GM12875 (cell line): ENCODE data around the gene FAM222A.

Experiments used
- H3K4me3 ChIP-seq: one replicate; pipeline ENCODE4 v1.5.1; 2011; ENCODE audit warnings: low read depth, low read length, control low read depth
- TF ChIP-seq, protein P1 (sequence below): IDR thresholded peaks from 2 replicates; pipeline ENCODE4 v1.5.1; 2011; ENCODE audit warnings: low read depth, mild to moderate bottlenecking, control low read depth, inconsistent platforms, low read length, moderate library complexity, borderline replicate concordance; ENCODE audit not compliant: insufficient read depth

Gene FAM222A

GRCh38 chr12:109717390-109718357 is 4.0 kb downstream of the FAM222A start:
- no peak overlapping the region for H3K4me3 ChIP-seq
- TF ChIP-seq, protein P1, sequence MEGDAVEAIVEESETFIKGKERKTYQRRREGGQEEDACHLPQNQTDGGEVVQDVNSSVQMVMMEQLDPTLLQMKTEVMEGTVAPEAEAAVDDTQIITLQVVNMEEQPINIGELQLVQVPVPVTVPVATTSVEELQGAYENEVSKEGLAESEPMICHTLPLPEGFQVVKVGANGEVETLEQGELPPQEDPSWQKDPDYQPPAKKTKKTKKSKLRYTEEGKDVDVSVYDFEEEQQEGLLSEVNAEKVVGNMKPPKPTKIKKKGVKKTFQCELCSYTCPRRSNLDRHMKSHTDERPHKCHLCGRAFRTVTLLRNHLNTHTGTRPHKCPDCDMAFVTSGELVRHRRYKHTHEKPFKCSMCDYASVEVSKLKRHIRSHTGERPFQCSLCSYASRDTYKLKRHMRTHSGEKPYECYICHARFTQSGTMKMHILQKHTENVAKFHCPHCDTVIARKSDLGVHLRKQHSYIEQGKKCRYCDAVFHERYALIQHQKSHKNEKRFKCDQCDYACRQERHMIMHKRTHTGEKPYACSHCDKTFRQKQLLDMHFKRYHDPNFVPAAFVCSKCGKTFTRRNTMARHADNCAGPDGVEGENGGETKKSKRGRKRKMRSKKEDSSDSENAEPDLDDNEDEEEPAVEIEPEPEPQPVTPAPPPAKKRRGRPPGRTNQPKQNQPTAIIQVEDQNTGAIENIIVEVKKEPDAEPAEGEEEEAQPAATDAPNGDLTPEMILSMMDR, result no peak

- TF ChIP-seq, protein P1, result no peak
- no peak overlapping the region for H3K4me3 ChIP-seq
Measured at GRCh38 chr12:109718390-109718789, 4.8 kb downstream of the FAM222A start.

- no peak overlapping the region for H3K4me3 ChIP-seq
- TF ChIP-seq, protein P1, result no peak
Measured at GRCh38 chr12:109719123-109720022, 5.7 kb downstream of the FAM222A start.

DNA sequence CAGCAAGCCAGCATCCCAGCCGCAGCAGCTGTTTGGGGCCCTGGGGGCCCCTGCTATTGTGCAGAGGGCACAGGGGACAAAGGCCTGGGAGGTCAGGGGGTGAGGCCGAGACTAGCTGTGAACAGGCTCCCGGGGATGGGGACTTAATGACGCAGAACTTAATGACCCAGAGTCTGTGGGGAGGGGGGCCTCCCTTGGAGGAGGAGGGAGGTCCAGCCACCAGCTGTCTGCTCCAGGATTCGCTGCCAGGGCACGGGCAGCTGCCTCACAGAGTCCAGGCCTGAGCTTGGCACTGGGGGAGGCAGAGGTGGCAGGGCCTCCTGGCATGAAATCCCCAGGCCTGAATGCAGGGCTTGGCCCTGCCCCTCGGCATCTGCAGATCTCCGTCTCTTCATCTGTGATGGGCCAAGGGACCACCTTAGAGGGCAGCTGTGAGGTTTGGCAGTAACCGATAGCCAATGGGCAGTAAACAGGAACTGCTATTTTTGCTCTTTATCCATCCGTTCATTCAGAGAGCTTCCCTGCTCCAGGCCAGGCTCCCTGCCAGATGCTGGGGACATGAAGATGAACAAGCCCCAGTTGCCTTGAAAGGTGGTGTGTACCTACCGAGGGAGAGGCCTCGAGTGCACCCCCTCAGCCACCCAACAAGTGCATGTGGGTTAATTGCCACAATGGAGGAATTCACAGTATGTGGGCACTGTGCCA is 6.7 kb downstream of the FAM222A start:
- TF ChIP-seq, protein P1, result no peak
- no peak overlapping the region for H3K4me3 ChIP-seq

- no peak overlapping the region for H3K4me3 ChIP-seq
- TF ChIP-seq, protein P1, result no peak
Measured at GRCh38 chr12:109720857-109721189, 7.2 kb downstream of the FAM222A start.

- H3K4me3 ChIP-seq, result no peak overlapping the region
- TF ChIP-seq, protein P1, result no peak
Measured at GRCh38 chr12:109721276-109721675, 7.7 kb downstream of the FAM222A start.
